HG03460 (cell line): Measurements from ENCODE around the gene TRAF5.

Experiments
- ATAC-seq: cut with Tn5 transposase; IDR thresholded peaks from one replicate; pipeline ENCODE4 v1.9.1; 2021; ENCODE audit not compliant: unreplicated experiment

TRAF5 gene

DNA sequence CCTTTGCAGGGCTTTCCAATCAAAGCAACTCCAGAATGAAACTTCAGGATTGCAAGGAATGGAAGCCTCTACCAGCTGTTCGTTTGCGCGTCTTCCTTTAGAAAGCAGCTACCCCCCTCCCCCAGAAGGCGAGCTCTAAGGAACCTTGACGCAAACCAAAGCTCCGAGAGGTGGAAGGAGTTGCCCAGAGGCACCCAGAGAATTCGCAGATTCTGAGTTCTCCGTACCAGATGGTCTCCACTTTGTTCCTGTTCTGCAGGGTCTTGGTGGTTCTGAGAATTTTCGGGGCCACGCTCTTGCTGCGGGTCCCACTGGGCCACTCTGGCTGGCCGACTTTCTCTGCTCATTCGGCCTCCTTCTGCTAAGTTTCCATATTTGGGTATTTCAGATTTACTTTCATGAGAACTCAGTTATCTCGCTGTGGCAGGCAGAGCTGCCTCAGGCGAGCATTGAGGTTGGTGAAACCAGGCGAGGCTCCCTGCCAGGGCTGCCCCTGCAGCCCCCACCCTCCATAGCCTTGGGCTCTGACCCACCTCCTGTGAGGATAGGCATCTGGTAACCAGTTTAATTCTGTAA, 801 bp downstream of the TRAF5 start:
- ATAC-seq = peak; percentile 32

DNA sequence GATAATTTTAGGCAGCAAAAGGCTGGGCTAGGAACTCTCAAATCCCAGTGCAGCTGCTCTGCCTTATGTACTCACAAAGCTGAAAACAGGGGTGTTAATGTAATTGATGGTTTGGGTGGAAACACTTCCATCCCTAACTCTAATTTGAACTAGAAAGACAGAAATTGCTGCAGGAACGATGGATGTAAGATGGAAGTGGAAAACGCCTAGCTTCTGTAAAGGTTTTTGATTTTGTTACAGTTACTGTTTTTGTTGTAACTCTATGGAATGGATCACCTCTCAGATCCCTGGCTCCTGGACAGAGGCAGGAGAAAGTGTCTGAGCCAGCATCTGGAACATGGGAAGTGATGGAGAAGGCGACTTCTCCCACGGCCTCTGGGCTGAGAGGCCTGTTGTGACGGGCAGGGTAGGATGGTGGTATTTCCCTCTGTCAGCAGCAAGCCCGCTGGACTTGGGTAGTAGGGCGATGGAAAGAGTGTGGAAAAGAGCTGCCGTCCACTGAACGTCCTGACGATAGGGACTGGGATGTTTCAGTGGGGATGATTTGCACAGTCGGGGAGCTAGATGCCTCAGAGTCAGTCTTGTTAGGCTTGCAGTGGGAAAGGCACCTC, 1.6 kb downstream of the TRAF5 start:
- ATAC-seq = no peak

DNA sequence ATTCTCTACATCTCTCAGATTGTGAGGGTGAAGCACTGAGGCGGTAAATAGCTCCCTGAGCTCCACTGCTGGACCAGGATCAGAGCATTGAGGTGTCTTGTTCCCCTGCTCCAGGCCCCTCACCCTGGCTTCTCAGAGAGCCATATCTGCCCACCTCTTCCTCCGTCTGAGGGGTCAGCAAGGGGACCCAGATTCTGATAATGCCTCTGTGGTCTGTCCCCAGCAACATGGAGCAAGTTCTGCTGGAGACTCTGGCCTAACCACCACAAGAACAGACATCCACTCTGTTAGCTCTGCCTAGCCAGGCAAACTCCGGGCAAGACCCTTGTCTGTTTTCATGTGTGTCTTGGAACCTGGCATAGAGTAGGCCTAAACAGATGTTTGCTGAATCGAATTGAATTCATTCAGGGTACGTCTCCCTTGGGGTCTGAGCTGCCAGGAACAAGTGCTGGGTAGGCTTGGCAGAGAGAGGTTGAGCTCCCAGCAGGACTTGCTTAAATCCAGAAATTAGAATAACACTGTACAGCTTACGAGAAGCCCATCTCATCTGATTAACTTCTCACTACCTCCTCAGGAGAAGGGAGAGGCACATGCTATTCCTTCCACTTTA, 2.3 kb downstream of the TRAF5 start:
- no peak for ATAC-seq

DNA sequence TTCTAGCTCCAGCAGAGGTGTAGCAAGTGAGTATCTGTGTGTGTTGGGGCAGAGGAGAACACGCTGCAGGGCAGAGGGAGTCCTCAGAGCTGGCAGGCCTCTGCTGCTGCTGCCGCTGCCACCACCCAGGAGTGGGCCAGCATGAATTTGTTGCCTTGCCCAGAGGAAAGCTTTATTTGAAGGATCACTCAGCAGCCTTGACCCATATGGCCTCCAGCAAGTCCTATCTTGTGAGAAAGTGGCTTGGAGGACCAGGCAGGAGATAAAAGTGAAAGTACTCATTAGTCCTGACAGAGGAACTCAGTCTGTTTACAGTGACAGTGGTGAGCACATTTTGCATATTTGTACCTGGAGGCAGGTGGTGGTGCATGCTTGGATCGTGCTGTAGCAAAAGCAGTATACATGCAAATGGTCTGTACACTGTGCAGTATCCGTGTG, 3.1 kb downstream of the TRAF5 start:
- peak; percentile 50 for ATAC-seq

DNA sequence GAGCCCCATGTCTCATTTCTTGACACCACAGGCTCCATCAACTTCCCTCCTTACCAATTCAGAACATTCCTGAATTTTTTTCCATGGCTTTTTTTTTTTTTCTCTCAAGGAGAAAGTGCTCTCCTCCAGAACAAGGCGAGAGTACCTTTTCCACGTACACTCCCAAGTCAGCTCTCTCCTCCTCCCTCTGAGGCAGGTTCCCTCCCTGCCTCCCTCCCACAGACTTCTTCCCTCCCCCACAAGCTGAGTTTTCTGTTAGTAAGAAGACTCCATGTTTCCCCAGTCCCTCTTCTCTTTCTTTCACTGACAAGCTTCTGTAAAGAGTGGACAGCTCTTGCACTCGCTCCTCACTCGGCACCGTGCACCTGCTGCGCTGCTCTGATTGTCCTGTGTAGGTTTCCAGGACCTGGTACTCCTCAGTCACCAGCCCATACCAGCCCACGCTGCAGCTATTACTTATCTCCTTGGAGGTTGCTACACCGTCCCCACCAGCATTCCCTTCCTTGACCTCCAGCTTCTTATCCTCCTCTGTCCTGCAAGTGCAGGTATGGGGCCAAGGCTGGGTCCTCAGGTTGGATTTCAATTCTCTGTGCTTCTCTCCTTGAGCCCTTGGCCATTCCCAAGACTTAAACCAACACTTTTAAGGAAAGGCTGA, 3.8 kb downstream of the TRAF5 start:
- ATAC-seq = no peak

DNA sequence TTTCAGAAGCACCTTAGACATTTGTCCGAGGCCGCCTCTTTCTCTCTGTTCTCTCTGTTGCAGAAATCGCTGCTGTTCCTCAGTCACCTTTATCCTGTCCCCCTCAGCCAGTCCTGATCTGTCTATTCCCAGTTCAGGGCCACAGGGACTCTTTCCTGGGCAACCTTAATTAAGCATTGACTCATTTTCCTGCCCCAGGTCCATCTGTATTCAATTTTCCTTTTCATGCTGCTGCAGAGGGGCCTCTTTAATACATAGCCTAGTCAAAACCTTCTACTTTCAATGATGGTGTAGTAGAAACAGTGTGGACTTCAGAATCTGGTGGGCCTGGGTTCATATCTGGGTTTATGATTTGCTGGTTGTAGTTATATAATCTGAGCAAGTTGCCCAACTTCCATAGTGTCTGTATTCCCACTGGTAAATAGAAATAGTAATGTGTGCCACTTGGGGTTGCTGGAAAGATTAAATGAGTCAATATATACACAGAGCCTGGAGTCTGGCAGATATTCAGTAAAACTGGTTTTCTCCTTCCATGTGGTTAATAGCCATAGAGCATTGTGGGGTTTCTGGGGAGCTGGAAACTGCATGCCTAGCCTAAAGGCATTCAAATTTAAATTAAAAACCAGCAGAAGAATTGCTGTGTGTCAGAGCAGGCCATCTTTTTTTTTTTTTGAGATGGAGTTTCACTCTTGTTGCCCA, 4.5 kb downstream of the TRAF5 start:
- ATAC-seq = no peak

DNA sequence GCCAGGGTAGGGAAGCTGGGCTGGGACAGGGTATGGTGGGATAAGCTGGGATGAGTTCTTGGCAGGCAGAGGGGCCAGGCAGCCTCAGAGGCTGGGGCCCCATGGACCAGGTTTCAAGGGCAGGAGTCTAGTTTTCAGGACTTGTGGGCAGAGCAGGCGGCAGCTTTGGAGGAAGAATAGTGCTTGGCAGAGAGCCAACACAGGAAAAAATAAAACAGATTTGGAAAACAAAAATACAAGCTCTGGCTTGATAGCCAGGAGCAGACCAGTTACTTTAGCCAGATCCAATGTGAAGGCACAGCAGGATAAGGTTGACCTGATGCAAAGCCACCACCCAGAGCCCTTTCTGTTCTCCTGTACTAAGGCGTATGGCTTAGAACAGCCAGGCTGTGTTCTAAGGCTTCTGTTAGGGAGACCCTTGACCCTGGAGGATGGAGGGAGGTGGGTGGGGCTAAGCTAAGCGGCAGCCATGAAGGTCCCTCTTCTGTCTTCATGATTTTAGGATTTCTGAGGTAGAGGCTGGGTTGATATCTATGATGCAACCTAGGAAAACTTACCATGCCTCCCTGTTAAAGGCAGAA, 5.5 kb downstream of the TRAF5 start:
- ATAC-seq = no peak

DNA sequence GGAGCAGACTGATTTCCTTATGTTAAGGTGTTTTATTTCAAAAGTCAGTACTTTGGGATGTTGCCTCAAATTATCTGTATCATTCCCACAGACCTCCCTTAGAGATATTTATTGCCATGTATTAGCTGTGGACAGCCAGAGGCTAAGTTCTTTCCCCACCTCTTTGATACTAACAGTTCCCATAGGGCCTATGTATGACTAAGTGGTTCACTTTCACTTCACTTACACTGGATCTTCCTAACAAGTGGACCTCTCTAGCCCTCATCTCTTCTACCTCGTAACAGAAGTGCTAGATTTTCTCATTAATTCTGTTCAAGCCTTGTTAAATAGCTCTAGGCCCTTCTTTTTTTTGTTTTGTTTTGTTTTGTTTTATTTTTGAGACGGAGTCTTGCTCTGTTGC, 6.2 kb downstream of the TRAF5 start:
- no peak for ATAC-seq

DNA sequence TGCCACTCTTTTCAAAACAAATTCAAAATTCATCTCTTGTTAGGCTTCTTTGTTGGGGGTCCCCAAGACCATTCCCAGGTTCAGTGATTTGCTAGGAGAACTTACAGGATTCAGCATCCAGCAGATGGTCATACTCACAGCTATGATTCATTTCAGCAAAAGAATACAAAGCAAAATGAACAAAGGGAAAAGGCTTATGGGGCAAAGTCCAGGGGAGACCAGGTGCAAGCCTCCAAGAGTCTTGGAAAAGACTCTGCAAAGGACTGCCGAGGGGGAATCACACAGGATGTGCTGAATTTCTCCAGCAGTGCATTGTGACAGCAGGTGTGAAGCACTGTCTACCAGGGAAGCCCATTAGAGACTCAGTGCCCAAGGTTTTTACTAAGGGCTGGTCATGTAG, 7.3 kb downstream of the TRAF5 start:
- ATAC-seq = no peak

DNA sequence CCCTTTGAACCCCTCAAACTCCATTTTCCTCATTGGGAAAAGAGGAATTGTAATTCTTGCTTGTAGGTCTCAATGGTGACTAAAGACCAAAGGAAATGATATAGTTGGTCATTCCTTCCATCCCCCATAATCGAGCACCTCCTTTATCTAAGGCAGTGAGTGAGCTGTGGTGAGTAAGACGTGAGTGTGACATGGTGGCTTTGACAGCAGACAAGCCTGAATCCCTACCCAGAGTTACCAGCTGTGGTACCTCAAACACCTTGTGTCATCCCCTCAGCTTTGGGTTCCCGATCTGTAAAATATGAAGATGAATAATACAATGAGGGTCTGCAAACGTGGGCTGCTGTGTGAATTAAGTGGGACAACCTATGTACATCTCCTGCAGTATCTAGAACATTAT, 8.4 kb downstream of the TRAF5 start:
- no peak for ATAC-seq

DNA sequence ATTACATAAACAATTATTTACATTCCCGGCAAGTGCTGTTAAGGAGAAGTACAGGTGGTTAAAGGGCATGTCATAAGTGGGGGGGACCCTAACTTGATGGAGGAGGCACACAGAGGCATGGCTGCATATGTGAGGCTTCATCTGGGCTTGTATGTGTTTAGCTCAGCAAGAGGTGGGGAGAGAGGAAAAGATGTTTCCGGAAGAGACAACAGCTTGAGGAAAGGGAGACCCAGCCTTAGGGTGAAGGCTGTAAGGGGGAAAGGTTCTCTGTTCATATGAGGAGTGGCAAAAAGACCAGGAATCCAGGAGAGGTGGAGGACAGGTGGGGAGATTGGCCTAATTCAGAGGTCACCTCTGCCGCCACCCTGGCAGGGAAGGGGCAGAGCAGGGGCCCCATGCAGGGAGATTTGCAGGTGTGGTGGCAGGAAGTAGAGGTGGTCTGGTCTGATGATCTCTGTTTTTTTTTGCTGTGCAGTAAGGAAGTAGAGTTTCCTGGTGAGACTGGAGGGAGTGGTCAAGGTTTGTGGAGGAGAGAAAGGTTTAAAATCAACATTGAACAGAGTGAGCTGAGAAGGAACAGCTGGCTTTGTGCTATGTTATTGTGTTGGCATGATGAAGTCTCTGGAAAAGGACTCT, 9.0 kb downstream of the TRAF5 start:
- peak; percentile 89 for ATAC-seq

DNA sequence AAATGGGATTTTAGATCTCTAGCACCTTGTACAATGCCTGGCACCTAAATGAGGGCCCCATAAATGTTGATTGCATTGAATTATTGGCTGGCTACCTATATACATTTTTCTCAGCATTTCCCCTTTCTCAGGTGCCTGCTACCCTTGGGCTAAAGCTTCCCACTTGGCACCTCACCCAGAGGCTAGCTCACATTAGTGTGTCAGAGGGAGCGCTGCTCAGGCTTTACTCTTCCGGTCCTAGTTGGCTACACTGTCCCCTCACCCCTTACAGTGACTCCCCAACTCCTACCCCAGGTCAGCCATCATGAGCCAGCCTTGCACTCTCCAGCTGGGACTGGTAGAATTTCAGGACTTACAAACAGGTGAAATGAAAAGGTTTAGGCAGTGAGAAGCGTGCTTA, 9.5 kb downstream of the TRAF5 start:
- no peak for ATAC-seq

DNA sequence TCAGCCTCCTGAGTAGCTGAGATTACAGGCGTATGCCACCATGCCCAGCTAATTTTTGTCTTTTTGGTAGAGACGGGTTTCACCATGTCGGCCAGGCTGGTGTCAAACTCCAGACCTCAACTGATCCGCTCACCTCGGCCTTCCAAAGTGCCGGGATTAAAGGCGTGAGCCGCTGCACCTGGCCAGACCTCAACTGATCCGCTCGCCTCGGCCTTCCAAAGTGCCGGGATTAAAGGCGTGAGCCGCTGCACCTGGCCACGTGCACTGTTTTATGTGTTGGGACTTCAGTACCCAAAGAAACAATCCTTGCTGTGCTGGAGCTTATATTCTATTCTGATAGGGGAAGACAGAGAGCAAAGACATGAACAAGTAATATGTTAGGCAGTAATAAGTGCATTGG, 10.1 kb downstream of the TRAF5 start:
- no peak for ATAC-seq

DNA sequence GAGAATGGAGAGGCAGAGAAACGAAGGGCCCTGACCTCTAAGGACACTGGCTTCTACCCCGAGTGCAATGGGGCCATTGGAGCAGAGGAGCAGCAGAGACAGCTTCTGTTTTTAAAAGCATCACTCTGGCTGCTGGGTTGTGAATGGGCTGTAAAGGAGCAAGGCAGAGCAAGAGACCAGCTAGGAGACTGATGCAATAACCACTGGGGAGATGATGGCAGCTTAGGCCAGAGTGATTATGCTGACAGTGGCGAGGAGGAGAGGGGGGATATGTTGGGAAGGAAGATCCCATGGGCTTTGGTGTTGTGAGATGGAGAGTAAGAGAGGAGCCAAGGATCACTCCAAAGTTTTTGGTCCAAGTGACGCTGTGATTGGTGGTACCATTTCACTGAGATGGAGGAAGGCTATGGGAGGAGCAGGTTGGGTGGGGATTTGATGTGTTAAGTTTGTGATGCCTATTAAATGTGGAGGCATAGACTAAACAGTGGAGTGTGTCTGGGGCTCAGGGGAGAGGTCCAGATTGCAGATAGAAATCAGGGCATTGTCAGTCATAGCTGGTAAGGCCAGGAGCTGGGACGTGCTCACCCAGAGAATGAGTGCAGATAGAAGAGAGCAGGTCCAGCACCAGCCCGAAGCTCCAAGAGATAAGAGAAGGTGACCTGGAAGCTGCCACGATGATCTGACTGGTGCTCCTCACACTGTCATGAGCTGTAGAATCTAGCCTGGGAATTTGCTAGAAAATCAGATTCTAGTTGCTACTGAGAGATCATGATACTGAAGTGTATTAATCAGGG, 11.0 kb downstream of the TRAF5 start:
- ATAC-seq = no peak

DNA sequence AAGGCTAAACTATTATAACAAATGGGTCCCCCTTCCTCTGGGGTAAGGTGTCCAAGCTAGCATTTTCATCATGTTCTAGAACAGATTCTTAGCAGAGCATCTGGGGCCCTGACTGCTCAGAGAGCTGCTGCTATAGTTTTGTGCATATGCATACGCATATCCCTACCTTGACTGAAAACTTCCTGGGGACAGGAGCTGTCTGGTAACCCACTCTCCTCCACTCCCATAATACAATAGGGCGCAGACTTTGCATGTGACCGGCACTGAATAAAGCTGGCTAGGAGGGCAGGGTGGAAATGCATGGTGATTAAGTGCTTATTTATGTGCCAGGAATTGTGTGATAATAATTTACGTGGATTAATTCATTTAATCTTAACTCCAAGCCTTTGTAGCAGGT, 11.6 kb downstream of the TRAF5 start:
- ATAC-seq = no peak

DNA sequence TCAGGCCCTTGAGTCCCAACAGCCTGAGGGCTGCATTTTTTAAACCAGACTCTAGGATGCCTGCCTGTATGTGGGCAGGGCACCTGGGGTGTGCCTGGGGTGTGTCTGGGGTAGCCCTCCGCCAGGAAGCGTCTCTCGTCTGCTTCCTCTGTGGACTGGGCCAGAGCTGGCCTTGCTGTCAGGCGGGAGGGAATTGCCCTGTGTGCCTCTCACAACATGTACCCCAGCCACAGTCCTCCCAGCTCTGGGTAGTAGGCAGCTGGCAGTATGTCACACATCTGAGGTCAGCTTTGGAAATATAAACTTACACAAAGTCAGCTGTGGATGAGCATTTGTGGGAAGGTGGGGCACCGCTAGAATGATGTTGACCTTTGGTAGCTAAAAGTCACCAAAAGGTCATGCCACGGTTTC, 13.0 kb downstream of the TRAF5 start:
- ATAC-seq = no peak

DNA sequence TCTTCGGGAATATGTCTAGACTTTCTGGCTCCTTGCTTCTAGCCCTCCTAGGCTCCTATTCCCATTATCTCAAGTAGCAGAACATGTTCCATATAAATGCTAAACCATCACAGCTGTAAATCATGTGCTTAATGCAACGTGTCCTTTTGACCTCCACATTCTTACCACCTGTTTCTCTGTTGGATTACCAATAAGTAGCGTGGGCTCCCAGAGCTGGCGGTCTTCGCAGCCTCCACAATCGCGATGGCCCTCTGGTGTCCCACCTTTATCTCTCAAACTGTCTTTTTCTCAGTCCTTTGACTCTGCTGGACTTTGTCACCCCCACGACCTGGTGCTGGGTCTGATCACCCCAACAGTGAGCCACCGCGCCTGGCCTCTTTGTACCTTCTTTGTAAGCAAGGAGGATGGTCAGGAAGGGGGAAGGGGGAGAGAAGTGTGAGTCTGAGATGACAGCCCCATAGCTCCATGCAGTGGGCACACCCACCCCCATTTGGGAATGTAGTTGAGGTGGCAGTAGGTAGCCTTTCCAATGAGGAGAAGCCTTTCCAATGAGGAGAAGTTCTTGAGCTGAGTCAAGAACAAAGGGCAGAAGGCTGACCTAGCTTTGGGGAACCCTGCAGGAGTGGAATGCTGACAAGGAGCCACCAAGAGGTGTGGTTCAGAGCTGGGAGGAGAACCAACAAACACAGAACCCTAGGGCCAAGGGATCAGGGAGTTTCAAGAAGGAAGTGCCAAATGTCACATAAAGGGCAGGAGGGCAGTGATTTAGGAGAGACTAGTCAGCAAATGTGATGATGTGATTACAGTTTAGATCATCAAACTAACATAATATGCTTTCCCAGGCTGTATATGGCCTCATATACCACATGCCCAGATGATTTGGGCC, 14.2 kb downstream of the TRAF5 start:
- ATAC-seq = no peak

DNA sequence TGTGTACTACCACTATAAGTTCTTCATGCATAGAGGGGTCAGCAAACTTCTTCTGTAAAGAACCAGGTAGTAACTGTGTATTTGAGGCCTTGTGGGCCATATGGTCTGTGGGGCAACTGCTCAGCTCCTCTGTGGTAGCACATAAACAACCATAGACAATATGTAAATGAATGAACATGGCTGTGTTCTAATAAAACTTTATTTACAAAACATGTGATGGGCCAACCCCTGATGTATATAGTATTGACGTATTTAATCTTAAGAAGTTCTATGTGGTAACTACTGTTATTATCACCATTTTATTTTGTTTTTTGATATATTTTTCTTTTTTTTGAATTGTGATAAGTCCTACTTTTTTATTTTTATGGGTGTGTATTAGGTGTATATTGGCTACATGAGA, 15.4 kb downstream of the TRAF5 start:
- ATAC-seq = no peak

DNA sequence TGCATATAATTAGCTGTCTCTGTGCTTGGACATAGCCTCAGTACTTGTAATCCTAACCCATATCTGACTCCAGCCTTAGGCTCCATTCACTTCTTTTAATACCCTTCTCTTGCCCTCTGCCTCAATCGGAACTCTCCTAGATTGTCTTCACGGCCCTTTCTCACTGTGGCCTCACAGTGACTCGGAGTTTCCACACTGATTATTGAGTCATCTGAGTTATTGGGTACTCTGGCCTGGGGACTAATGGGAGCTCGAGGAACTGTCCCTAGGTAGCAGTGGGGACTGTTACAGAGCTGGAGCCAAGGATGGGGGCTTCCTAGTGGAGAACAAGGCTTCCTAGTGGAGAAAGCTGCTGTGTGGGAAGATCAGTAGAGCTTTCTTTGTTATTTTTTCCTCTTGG, 17.0 kb downstream of the TRAF5 start:
- no peak for ATAC-seq
